COLO668 (cell line): Measurements from ENCODE around the gene OTOP1.
"Not testable (repeated sequence)": the region's sequence is repeated elsewhere in the genome, so short reads cannot be mapped to it uniquely, and the experiment has no call there.

Source experiments
- DNase-seq: peaks from one replicate; lab custom pipeline; 2025; ENCODE audit not compliant: unreplicated experiment; lab: John Stamatoyannopoulos, UW

Gene OTOP1

DNA sequence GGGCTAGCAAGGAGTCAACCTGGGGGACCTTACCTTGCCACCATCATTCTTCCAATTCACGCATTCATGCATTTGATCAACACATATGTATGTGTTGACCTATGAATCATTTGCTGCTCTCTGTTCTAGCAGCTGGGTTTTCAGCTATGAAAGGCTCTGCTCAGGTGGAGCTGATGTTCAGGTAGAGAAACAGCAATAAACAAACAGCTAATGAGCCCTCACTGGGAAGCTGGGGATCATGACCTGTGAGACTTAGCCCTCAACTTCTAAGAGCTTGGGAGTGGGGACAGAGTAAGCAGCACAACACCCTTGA lies 1.6 kb upstream of the OTOP1 start:
- DNase-seq: no peak

- no peak for DNase-seq
Observed at GRCh38 chr4:4227510-4228355, 1.0 kb upstream of the OTOP1 start.

DNA sequence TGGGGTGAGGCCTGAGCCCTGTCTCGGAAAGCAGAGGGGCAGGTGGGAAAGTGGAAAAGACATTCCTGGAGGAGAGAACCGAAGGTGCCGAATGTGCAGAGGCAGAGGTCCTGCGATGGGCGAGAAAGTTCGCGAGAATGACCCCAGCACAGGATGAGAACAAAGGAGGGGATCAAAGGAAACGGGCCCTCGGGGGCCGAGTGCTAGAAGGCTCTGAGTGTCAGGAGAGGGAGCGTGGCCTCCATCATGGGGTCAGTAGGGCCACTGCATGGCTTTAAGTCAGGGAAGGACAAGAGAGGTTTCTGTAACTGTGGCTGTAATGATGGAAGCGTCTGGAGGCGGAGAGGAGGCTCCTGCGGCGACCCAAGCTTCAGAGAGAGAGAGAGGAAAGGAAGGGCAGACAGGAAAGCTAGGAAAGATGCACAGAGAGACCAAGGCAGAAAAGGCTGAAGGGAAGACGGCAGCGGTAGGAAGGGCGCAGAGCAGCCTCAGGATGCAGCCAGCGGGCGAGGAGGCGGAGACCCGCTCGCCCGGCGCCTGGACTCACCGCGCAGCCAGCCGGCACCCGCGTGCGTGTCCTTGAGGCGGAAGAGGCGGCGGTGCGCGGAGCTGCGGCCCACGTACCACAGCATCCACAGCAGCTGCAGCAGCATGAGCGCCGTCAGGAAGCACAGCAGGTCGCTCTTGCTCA lies 669 bp downstream of the OTOP1 start:
- DNase-seq: no peak

- DNase-seq: no peak
Observed at GRCh38 chr4:4217113-4217512, 9.6 kb downstream of the OTOP1 start.

GRCh38 chr4:4216648-4217047 lies 10.1 kb downstream of the OTOP1 start:
- no peak for DNase-seq

GRCh38 chr4:4213674-4214073 lies 13.1 kb downstream of the OTOP1 start:
- not testable (repeated sequence) for DNase-seq

GRCh38 chr4:4206204-4206603 lies 20.5 kb downstream of the OTOP1 start:
- DNase-seq: no peak

- DNase-seq: no peak
Observed at GRCh38 chr4:4204401-4204745, 22.4 kb downstream of the OTOP1 start.

DNA sequence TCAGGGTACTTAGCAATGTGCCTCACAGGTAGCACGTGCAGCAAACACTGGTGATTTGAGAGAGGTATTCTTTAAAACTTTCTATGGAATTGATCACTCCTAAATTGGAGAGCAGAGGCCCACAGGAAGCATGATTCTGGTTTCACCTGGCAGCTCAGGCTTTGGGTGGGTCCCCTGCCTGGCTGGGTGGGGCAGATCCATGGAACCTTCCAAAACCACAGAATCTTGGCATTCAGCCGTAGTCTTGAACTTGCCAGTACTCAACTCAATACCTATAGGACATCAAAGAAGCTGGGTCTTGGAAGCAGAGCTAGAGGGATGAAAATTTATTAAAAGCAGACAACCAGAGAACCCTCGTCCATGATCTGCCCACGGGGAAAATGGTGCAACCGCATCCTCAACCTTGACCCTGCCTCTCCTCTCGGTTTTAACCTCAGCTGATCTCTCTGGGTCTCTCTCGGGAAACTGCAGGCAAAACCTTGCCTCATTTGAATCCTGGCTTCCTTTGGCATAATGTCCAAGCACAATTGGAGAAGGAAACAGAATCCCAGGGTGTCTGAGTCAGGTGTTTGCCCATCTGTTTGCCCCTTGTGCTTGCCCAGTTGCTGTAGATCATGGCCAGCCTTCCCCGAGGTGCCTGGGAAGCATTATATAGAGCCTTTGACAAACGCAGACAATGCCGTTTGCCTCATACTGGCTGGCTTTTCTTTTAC lies 22.9 kb downstream of the OTOP1 start:
- DNase-seq: no peak

DNA sequence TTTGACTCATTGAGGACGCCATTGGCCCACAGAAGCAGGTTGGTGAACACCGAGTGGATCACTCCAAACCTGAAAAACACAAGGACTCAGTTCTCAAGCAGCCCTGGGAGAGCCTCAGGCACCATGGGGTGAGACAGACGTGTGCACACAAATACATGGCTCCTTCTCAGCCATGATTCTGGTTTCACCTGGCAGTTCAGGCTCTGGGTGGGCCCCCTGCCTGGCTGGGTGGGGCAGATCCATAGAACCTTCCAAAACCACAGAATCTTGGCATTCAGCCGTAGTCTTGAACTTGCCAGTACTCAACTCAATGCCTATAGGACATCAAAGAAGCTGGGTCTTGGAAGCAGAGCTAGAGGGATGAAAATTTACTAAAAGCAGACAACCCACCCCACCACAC lies 24.2 kb downstream of the OTOP1 start:
- DNase-seq: no peak

GRCh38 chr4:4200624-4201023 lies 26.1 kb downstream of the OTOP1 start:
- no peak for DNase-seq

GRCh38 chr4:4195354-4195753 lies 31.4 kb downstream of the OTOP1 start:
- no peak for DNase-seq

- DNase-seq: peak; percentile 24
Observed at GRCh38 chr4:4188557-4188956, 38.2 kb downstream of the OTOP1 start.

DNA sequence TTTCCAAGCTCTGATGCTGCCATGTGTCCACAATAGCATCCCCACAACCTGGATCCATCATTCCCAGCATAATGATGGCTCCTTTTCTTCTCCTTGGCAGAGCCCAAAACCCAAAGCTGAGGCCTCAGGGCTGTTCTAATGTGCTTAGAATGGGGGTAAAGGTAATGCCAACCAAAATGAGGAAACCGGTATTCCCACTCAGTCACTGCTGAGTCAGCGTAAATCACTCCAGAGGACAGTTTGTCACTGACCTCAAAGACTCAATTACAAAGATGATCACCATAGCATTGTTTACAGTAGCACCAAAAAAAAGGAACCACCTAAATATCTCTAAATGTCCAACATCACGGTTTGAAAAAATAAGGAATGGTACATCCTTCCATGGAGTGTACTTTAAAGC lies 41.2 kb downstream of the OTOP1 start:
- DNase-seq: no peak

- peak; percentile 13 for DNase-seq
Observed at GRCh38 chr4:4182835-4183568, 43.7 kb downstream of the OTOP1 start.

- DNase-seq: no peak
Observed at GRCh38 chr4:4170596-4171150, 56.1 kb downstream of the OTOP1 start.

DNA sequence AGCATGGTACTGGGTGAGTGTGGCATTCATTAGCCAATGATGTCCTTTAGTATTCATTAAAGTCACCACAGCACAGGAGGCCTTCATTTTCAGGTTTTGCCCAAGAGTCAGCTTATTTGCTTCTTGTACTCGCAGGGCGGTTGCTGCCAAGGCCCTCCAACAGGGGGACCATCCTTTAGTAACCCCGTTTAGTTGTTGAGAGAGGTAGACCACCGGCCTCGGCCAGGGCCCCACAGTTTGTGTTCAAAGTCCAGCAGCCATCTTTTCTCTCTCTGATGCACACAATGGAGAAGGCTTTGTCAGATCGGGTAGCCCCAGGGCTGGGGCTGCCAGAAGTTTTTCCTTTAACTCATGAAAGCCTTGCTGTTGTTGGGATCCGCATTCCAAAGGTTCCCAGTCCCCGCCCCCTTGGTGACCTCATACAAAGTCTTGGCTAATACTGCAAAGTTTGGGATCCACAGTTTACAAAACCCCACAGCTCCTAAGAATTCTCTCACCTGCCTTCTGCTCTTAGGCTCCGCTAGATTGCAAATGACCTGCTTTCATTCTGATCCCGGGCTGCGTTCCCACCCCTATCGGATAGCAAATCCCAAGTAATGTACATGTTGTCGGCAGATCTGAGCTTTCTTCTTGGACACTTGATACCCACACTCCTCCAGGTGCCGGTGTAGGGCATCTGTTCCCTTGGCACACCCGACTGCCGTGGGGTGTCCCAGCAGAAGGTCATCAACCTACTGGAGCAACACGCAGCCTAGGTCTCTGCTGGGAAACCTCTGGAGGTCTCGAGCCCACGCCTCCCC lies 58.5 kb downstream of the OTOP1 start:
- DNase-seq: not testable (repeated sequence)

GRCh38 chr4:4166986-4167385 lies 59.7 kb downstream of the OTOP1 start:
- DNase-seq: not testable (repeated sequence)

DNA sequence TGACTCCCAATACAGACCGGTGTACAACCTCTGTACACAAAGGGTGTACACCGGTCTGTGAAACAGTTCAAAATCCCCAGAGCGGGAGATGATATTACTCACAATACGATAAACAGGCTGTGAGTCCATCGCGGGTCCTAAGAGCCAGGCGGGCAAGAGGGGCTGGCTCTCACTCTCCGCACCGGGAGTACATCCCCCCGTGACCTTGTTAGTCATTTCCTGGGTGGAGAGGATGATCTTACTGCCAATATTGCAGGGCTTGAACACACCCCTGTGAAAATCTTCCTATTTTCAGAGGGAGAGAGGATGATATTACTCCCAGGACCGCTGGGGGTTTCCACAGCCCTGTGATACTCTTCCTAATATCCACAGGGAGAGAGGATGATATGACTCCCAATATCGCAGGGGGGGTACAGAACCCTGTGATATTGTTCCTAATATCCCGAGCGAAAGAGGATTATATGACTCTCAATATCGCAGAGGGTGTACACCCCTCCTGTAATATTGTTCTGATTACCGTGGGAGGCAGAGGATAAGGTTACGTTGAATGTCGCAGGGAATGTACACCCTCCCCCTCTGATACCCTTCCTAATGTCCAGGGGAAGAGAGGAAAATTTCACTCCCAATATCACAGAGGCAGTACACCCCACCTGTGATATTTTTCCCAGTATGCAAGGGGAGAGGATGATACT lies 60.9 kb downstream of the OTOP1 start:
- not testable (repeated sequence) for DNase-seq
